Spinal cord (tissue), 10 donors: ENCODE data around the gene ABCA13. TPM values are rescaled to one million over a fixed set of nuclear protein-coding genes. Genes with fewer than 3 reads are reported as not detected.

ENCODE experiments used
- DNase-seq, 6 donors: peaks; one replicate each; pipeline versions ENCODE4 v3.0.0 to v3.0.0-alpha.2; 2013 to 2015; ENCODE audit warnings: low spot score in 6 of 6, low read depth in 4 of 6
- H3K27ac ChIP-seq: one replicate; pipeline ENCODE4 v1.5.1; 2013; ENCODE audit warnings: low read depth, low read length, control low read depth
- H3K27me3 ChIP-seq: one replicate; pipeline ENCODE4 v1.6.1; 2013; ENCODE audit warnings: low read length; ENCODE audit not compliant: control insufficient read depth, insufficient read depth
- H3K36me3 ChIP-seq: one replicate; pipeline ENCODE4 v1.6.1; 2013; ENCODE audit warnings: low read length; ENCODE audit not compliant: control insufficient read depth, insufficient read depth
- H3K4me1 ChIP-seq: one replicate; pipeline ENCODE4 v1.6.1; 2013; ENCODE audit warnings: low read length; ENCODE audit not compliant: control insufficient read depth, insufficient read depth
- H3K4me3 ChIP-seq: one replicate; pipeline ENCODE4 v1.5.1; 2013; ENCODE audit warnings: low read depth, low read length, control low read depth
- H3K9me3 ChIP-seq: one replicate; pipeline ENCODE4 v1.6.1; 2013; ENCODE audit warnings: low read length; ENCODE audit not compliant: control insufficient read depth, insufficient read depth
- WGBS: methylation state at CpG from one replicate; pipeline ENCODE4 v1.1.5; 2013; ENCODE audit warnings: missing lambda C conversion rate; ENCODE audit not compliant: insufficient coverage; 5-methylcytosine and 5-hydroxymethylcytosine counted together
- polyA plus RNA-seq, 2 donors: library from polyadenylated mRNA; unstranded; fragments of 120-200 nt; gene quantifications; one replicate each; pipeline ENCODE4 v1.2.1, GENCODE V29; 2013; ENCODE audit not compliant: insufficient read length in 2 of 2
- total RNA-seq, 2 donors: library from RNA; depleted of rRNA in 1 of 2; stranded (reverse); fragments of 120-200 nt in 1 of 2; fragments of >200 nt in 1 of 2; gene quantifications; one replicate each; pipeline versions ENCODE4 v1.2.3 to v1.2.4, GENCODE V29; 2013 to 2014
- donor health status: healthy.

ABCA13 gene
- total and polyA plus RNA-seq, 4 donors = 0.33 to 5.8 (median 0.72) TPM

DNA sequence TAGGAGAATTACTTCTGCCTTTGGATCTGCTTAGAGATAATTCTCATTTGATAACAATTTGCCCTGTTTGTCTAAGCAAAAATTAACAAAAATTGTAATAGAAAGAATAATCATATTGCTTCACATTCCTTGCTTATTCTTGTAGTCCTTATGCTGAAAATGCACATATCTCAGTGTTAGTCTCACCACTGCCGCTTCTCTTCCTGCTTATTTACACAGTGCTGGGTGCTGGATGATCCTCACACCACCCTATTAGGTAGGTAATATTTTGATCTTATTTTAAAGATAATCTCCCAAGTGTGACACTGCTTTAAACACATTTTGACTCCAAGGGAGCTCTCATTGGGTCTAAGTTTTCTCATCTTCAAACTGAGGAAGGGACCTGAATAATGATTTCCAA is 46.0 kb downstream of the ABCA13 start:
- Histone ChIP-seq H3K4me3 (no peak overlapping the region), H3K36me3 (no peaks in the 10 kb centered on the region), H3K4me1 (no peaks in the 10 kb centered on the region), H3K27me3 (no peaks in the 10 kb centered on the region), H3K27ac (no peak overlapping the region), H3K9me3 (peaks cover 3% of the 10 kb centered on the region)
- no CpG with 5 or more reads among the region's 1 CpG for WGBS
- DNase-seq = no peak

DNA sequence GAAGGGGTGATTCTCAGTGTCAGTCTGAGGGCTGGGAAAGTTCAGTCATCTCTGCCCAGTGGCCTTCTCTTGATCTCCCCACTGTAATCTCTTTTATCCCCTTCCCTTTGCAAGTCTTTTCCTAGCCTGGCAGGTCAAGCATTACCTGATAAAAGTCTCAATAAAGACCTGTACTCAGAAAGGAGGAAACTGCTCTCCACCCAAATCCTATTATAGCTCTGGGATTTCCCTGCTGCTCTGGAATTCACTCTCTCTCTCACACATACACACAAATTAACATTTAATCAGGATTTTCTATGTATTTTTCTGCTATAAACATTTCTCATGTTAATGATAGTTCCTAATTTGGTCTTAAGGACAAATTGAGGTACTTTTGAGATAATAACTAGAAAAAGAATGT is 46.5 kb downstream of the ABCA13 start:
- no peak for DNase-seq
- Histone ChIP-seq H3K27ac (no peak overlapping the region), H3K4me1 (no peaks in the 10 kb centered on the region), H3K27me3 (no peaks in the 10 kb centered on the region), H3K9me3 (no peaks in the 10 kb centered on the region), H3K36me3 (no peaks in the 10 kb centered on the region), H3K4me3 (no peak overlapping the region)

- Histone ChIP-seq H3K27ac (no peak overlapping the region), H3K4me1 (no peaks in the 10 kb centered on the region), H3K27me3 (no peaks in the 10 kb centered on the region), H3K36me3 (no peaks in the 10 kb centered on the region), H3K4me3 (no peak overlapping the region), H3K9me3 (no peaks in the 10 kb centered on the region)
- DNase-seq = no peak
- WGBS = 71% methylated on average over 2 of the region's 2 CpGs
Measured at GRCh38 chr7:48224042-48224441, 52.8 kb downstream of the ABCA13 start.

DNA sequence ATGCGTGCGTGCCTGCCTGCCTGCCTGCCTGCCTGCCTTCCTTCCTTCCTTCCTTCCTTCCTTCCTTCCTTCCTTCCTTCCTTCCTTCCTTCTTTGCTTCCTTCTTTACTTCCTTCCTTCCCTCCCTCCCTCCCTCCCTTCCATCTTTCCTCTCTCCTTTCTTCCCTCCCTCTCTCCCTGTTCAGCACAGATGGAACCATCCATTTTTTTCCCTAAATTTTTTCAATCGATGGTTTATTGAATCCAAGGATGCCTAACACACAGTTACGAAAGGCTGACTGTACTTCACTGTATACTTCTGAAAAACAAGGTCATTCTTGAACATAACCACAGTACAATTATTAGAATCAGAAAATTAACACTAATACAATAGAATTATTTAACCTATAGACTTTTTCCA is 53.8 kb downstream of the ABCA13 start:
- H3K4me3 ChIP-seq = no peak overlapping the region
- H3K27ac ChIP-seq = no peak overlapping the region
- H3K9me3 ChIP-seq = no peaks in the 10 kb centered on the region
- DNase-seq = no peak
- H3K36me3 ChIP-seq = no peaks in the 10 kb centered on the region
- H3K4me1 ChIP-seq = no peaks in the 10 kb centered on the region
- H3K27me3 ChIP-seq = no peaks in the 10 kb centered on the region
- 86% methylated on average over 2 of the region's 4 CpGs for WGBS

DNA sequence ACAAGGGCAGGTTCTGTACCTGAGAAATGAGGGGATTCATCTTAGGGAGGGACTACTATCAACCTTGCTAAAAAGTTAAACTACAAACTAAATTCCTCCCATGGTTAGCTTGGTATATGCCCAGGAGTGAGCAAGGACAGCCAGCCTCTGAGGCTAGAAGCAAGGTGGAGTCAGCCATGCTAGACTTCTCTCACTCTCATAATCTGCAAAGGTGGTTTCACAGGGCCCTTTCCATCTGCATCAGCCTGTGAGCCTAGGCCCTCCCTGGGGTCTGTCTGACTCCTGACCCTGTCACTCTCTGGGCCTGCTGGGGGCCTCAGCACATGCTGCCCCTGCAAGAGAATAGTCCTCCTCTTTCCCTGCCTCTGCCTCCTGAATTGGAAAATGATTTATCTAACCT is 66.1 kb downstream of the ABCA13 start:
- no peak for DNase-seq

DNA sequence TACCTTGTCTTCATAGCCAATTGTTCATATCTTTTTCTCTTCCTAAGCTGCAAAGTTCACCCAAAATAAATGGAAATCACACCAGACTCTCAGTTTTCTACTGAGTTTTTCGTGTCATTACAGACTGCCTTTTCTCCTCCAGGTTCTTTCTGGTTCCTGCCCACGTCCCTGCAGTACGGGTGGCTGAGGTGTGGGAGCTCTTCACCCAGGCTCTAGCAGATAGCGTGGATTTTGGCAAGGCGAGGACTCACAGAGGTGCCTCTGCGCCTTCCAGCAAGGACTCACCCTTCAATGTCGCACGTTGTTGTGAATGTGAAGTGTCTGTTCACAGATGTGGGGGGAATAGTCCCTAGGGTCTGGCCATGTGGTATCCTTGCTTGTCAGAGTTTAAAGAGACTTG is 71.6 kb downstream of the ABCA13 start:
- Histone ChIP-seq H3K4me1 (peaks cover 7% of the 10 kb centered on the region), H3K4me3 (no peak overlapping the region), H3K36me3 (no peaks in the 10 kb centered on the region), H3K27me3 (no peaks in the 10 kb centered on the region), H3K9me3 (no peaks in the 10 kb centered on the region), H3K27ac (no peak overlapping the region)
- no peak for DNase-seq
- WGBS = 89% methylated on average over 6 of the region's 8 CpGs

More for the DNA sequence above, 66.1 kb downstream of the ABCA13 start:
- no peak overlapping the region for H3K27ac ChIP-seq
- no peaks in the 10 kb centered on the region for H3K27me3 ChIP-seq
- no peaks in the 10 kb centered on the region for H3K4me1 ChIP-seq
- H3K9me3 ChIP-seq = no peaks in the 10 kb centered on the region
- H3K4me3 ChIP-seq = no peak overlapping the region
- no peaks in the 10 kb centered on the region for H3K36me3 ChIP-seq

GRCh38 chr7:48244864-48245271 is 73.6 kb downstream of the ABCA13 start:
- Histone ChIP-seq H3K9me3 (no peaks in the 10 kb centered on the region), H3K27ac (peak overlapping the region; percentile 15), H3K4me3 (no peak overlapping the region), H3K27me3 (no peaks in the 10 kb centered on the region), H3K36me3 (no peaks in the 10 kb centered on the region), H3K4me1 (peaks cover 7% of the 10 kb centered on the region)
- WGBS = 60% methylated on average over 1 of the region's 5 CpGs
- DNase-seq = peak in 5 of 6 donors; percentile 26 to 80 (median 42)

- no peaks in the 10 kb centered on the region for H3K27me3 ChIP-seq
- DNase-seq = peak in 1 of 6 donors; percentile 59
- 68% methylated on average over 2 of the region's 9 CpGs for WGBS
- H3K9me3 ChIP-seq = no peaks in the 10 kb centered on the region
- H3K4me3 ChIP-seq = no peak overlapping the region
- H3K27ac ChIP-seq = no peak overlapping the region
- H3K4me1 ChIP-seq = peaks cover 7% of the 10 kb centered on the region
- no peaks in the 10 kb centered on the region for H3K36me3 ChIP-seq
Measured at GRCh38 chr7:48245751-48246472, 74.7 kb downstream of the ABCA13 start.

DNA sequence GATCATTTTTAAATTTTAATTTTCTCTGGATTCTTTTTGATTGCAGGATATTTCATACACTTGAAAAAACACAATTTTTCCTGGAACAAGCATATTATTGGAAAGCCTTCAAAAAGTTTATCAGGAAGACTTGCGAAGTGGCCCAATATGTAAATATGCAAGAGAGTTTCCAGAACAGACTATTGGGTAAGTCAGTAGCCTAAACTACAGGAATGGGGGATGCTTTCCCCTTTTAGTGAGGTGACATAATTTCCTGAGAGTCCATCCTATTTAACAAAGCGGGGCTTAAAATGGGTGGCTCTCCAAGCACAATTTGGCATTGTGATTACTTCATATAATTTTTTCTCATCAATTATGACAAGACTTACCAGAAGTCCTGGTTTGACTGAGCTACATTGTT is 77.9 kb downstream of the ABCA13 start:
- Histone ChIP-seq H3K36me3 (no peaks in the 10 kb centered on the region), H3K27ac (no peak overlapping the region), H3K9me3 (no peaks in the 10 kb centered on the region), H3K4me1 (peaks cover 4% of the 10 kb centered on the region), H3K4me3 (no peak overlapping the region), H3K27me3 (no peaks in the 10 kb centered on the region)
- DNase-seq = no peak
- WGBS = no CpG with 5 or more reads among the region's 2 CpGs

GRCh38 chr7:48250441-48250951 is 79.2 kb downstream of the ABCA13 start:
- peaks cover 4% of the 10 kb centered on the region for H3K4me1 ChIP-seq
- 56% methylated on average over 1 of the region's 2 CpGs for whole genome bisulfite sequencing

More at GRCh38 chr7:48250441-48250951, 79.2 kb downstream of the ABCA13 start:
- DNase-seq = no peak
- Histone ChIP-seq H3K4me3 (no peak overlapping the region), H3K36me3 (no peaks in the 10 kb centered on the region), H3K27me3 (no peaks in the 10 kb centered on the region), H3K9me3 (no peaks in the 10 kb centered on the region), H3K27ac (no peak overlapping the region)
